Loucy (cell line): Measurements from ENCODE around the gene SLCO4C1.
A peak's percentile ranks its signal among the peaks of the same experiment; 100 is the strongest.

Experiments
- H2AFZ ChIP-seq: fragments of 200-600 bp; sonication (generic); 2 replicates; pipeline ENCODE4 v1.6.0; 2016; ENCODE audit warnings: antibody characterized with exemption, mild to moderate bottlenecking, low read length, moderate library complexity
- H3F3A ChIP-seq: fragments of 200-600 bp; 2 replicates; pipeline ENCODE4 v1.6.0; 2016; ENCODE audit warnings: antibody characterized with exemption, low read depth, mild to moderate bottlenecking
- H3K27me3 ChIP-seq: fragments of 200-600 bp; sonication (generic); 2 replicates; pipeline ENCODE4 v1.6.1; 2014; ENCODE audit warnings: low read length, mild to moderate bottlenecking; ENCODE audit not compliant: insufficient read depth, poor library complexity, severe bottlenecking
- H3K36me3 ChIP-seq: fragments of 200-600 bp; sonication (generic); 2 replicates; pipeline ENCODE4 v1.6.1; 2016; ENCODE audit warnings: low read length; ENCODE audit not compliant: insufficient read depth
- H3K4me1 ChIP-seq: fragments of 200-600 bp; sonication (generic); 2 replicates; pipeline ENCODE4 v1.5.1; 2014; ENCODE audit warnings: low read length, mild to moderate bottlenecking; ENCODE audit not compliant: insufficient read depth, poor library complexity, severe bottlenecking
- H3K4me2 ChIP-seq: fragments of 200-600 bp; sonication (generic); 2 replicates; pipeline ENCODE4 v1.6.0; 2014; ENCODE audit warnings: antibody characterized with exemption, low read length, low read depth, mild to moderate bottlenecking; ENCODE audit not compliant: poor library complexity, severe bottlenecking
- H3K4me3 ChIP-seq: fragments of 200-600 bp; sonication (generic); 2 replicates; pipeline ENCODE4 v1.5.1; 2014; ENCODE audit warnings: low read length, mild to moderate bottlenecking, mixed read lengths; ENCODE audit not compliant: poor library complexity, severe bottlenecking
- H3K79me2 ChIP-seq: fragments of 200-600 bp; sonication (generic); 2 replicates; pipeline ENCODE4 v1.6.1; 2014; ENCODE audit warnings: low read length; ENCODE audit not compliant: insufficient read depth
- H3K9ac ChIP-seq: fragments of 200-600 bp; sonication (generic); 2 replicates; pipeline ENCODE4 v1.6.0; 2014; ENCODE audit warnings: mild to moderate bottlenecking, low read depth, low read length, moderate library complexity; ENCODE audit not compliant: poor library complexity, severe bottlenecking
- H3K9me2 ChIP-seq: fragments of 200-600 bp; sonication (generic); replicated peaks from 2 replicates; pipeline ENCODE4 v1.6.1; 2016; ENCODE audit warnings: low read depth, low read length, mixed read lengths
- H3K9me3 ChIP-seq: fragments of 200-600 bp; sonication (generic); 2 replicates; pipeline ENCODE4 v1.6.1; 2014; ENCODE audit warnings: mild to moderate bottlenecking, antibody characterized with exemption, low read length, low read depth; ENCODE audit not compliant: insufficient read depth
- H4K20me1 ChIP-seq: fragments of 200-600 bp; sonication (generic); 2 replicates; pipeline ENCODE4 v1.6.0; 2014; ENCODE audit warnings: antibody characterized with exemption, low read length, mild to moderate bottlenecking; ENCODE audit not compliant: insufficient read depth, poor library complexity, severe bottlenecking
- CTCF ChIP-seq: fragments of 200-600 bp; sonication (generic); conservative IDR thresholded peaks from 2 replicates; pipeline ENCODE4 v1.5.1; 2014; ENCODE audit warnings: mild to moderate bottlenecking, antibody characterized with exemption, low read length
- EZH2phosphoT487 ChIP-seq: fragments of 200-600 bp; IDR thresholded peaks from 2 replicates; pipeline ENCODE4 v1.6.1; 2018; ENCODE audit warnings: antibody characterized with exemption, mild to moderate bottlenecking, moderate library complexity, borderline replicate concordance

Gene SLCO4C1

GRCh38 chr5:102226321-102226720 lies 69.8 kb downstream of the SLCO4C1 start:
- Histone ChIP-seq H3K79me2 (no peaks in the 10 kb centered on the region), H3K9me2 (no peaks in the 10 kb centered on the region), H3K4me2 (no peak overlapping the region), H3K27me3 (no peaks in the 10 kb centered on the region), H3K4me3 (no peak overlapping the region), H3K9me3 (no peaks in the 10 kb centered on the region; the same call in 1 of the 2 replicates), H4K20me1 (no peaks in the 10 kb centered on the region), H3K9ac (no peak overlapping the region), H3K36me3 (no peaks in the 10 kb centered on the region), H3F3A (no peaks in the 10 kb centered on the region), H3K4me1 (peaks cover 11% of the 10 kb centered on the region), H2AFZ (no peak overlapping the region)
- TF ChIP-seq CTCF (no peak), EZH2phosphoT487 (no peak)

GRCh38 chr5:102223542-102224477 lies 72.3 kb downstream of the SLCO4C1 start:
- no peaks in the 10 kb centered on the region for H4K20me1 ChIP-seq
- H3K4me1 ChIP-seq = no peaks in the 10 kb centered on the region
- no peak overlapping the region for H3K9ac ChIP-seq
- no peaks in the 10 kb centered on the region for H3K79me2 ChIP-seq
- no peaks in the 10 kb centered on the region for H3K27me3 ChIP-seq
- TF ChIP-seq CTCF (peak; percentile 66), EZH2phosphoT487 (no peak)
- H3K36me3 ChIP-seq = no peaks in the 10 kb centered on the region
- H2AFZ ChIP-seq = no peak overlapping the region
- H3K4me3 ChIP-seq = no peak overlapping the region
- no peak overlapping the region for H3K4me2 ChIP-seq
- H3K9me2 ChIP-seq = no peaks in the 10 kb centered on the region
- no peaks in the 10 kb centered on the region; the same call in 1 of the 2 replicates for H3K9me3 ChIP-seq
- no peaks in the 10 kb centered on the region for H3F3A ChIP-seq

DNA sequence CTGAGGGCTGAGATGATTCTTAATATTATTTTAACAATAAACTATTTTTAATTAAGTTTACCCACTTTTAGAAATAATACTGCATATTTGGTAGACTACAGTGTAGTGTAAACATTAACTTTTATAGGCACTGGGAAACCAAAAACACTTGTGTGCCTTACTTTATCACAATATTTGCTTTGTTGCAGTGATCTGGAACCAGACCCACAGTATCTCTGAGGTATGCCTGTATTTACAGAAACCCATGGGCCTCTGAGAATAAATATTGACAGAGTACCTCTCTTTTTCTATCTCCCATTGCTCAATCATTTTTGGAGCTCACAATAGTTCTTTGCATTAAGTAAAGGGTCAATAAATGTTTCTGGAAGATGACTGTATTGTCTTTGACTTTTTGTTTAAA lies 73.3 kb downstream of the SLCO4C1 start:
- no peak overlapping the region for H3K4me2 ChIP-seq
- H3F3A ChIP-seq = no peaks in the 10 kb centered on the region
- no peak overlapping the region for H3K4me3 ChIP-seq
- H3K4me1 ChIP-seq = no peaks in the 10 kb centered on the region
- H2AFZ ChIP-seq = no peak overlapping the region
- H3K9me2 ChIP-seq = no peaks in the 10 kb centered on the region
- H4K20me1 ChIP-seq = no peaks in the 10 kb centered on the region
- TF ChIP-seq EZH2phosphoT487 (no peak), CTCF (no peak)
- H3K27me3 ChIP-seq = no peaks in the 10 kb centered on the region
- no peaks in the 10 kb centered on the region for H3K79me2 ChIP-seq
- H3K9ac ChIP-seq = no peak overlapping the region
- H3K9me3 ChIP-seq = no peaks in the 10 kb centered on the region; the same call in 1 of the 2 replicates
- no peaks in the 10 kb centered on the region for H3K36me3 ChIP-seq
